Measurements from ENCODE around the gene CGREF1.

CGREF1 gene

GRCh38 chr2:27084297-27085061, 34.4 kb downstream of the CGREF1 start:
- H3K27ac ChIP-seq: no peak overlapping the region
- TF ChIP-seq CTCF (conservative IDR thresholded peaks at IDR 0.05): no peak

DNA sequence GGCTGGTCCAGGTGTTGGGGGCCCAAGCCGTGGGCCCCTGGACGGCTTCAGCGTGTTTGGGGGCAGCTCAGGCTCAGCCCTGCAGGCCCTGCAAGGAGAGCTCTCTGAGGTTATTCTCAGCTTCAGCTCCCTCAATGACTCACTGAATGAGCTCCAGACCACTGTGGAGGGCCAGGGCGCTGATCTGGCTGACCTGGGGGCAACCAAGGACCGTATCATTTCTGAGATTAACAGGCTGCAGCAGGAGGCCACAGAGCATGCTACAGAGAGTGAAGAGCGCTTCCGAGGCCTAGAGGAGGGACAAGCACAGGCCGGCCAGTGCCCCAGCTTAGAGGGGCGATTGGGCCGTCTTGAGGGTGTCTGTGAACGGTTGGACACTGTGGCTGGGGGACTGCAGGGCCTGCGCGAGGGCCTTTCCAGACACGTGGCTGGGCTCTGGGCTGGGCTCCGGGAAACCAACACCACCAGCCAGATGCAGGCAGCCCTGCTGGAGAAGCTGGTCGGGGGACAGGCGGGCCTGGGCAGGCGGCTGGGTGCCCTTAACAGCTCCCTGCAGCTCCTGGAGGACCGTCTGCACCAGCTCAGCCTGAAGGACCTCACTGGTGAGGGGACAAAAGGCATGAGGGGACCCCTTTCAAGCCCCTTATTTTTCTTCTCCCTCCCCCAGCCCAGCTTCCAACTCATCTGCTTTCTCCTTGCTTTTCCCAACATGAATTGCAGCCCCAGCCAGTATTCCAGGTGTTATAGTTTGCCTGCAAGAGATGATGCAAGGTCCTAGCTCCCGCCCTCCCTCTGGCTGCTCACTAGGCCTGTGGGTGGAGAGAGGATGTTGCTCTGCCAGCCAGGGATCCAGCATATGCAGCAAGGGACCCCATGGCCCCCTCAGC, 35.3 kb downstream of the CGREF1 start:
- H3K27ac ChIP-seq: no peak overlapping the region; the same call in 1 of the 2 replicates
- TF ChIP-seq CTCF (conservative IDR thresholded peaks at IDR 0.05): no peak

- no peak for TF ChIP-seq CTCF (conservative IDR thresholded peaks at IDR 0.05)
- H3K27ac ChIP-seq: peak overlapping the region; percentile 81; the same call in 1 of the 2 replicates
Measured at GRCh38 chr2:27082773-27083409, 36.0 kb downstream of the CGREF1 start.

DNA sequence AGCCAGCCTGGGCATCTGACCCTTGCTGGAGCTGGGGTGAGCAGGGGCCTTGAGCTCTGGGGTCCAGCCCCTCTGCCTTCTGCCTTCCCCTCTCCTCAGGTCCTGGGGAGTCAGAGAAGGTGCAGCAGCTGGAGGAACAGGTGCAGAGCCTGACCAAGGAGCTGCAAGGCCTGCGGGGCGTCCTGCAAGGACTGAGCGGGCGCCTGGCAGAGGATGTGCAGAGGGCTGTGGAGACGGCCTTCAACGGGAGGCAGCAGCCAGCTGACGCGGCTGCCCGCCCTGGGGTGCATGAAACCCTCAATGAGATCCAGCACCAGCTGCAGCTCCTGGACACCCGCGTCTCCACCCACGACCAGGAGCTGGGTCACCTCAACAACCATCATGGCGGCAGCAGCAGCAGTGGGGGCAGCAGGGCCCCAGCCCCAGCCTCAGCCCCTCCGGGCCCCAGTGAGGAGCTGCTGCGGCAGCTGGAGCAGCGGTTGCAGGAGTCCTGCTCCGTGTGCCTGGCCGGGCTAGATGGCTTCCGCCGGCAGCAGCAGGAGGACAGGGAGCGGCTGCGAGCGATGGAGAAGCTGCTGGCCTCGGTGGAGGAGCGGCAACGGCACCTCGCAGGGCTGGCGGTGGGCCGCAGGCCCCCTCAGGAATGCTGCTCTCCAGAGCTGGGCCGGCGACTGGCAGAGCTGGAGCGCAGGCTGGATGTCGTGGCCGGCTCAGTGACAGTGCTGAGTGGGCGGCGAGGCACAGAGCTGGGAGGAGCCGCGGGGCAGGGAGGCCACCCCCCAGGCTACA, 36.8 kb downstream of the CGREF1 start:
- TF ChIP-seq CTCF (conservative IDR thresholded peaks at IDR 0.05): no peak
- H3K27ac ChIP-seq: peak overlapping the region; percentile 81

- H3K27ac ChIP-seq: peak overlapping the region; percentile 81
- TF ChIP-seq CTCF (conservative IDR thresholded peaks at IDR 0.05): no peak
Measured at GRCh38 chr2:27080603-27080936, 38.4 kb downstream of the CGREF1 start.

DNA sequence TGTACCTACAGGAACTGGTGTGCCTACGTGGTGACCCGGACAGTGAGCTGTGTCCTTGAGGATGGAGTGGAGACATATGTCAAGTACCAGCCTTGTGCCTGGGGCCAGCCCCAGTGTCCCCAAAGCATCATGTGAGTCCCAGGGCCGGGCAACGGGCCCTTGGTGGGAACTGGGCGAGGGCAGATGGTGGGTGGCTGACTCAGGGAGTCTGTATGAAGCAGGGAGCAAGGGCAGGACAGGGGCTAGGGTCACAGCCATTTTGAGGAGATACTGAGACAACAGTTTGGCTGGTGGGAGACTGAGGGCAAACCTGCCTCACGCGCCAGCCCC, 38.8 kb downstream of the CGREF1 start:
- no peak overlapping the region for H3K27ac ChIP-seq
- TF ChIP-seq CTCF (conservative IDR thresholded peaks at IDR 0.05): no peak
